HepG2 (cell line): Measurements from ENCODE around the gene CISD2. TPM values are rescaled to one million over a fixed set of nuclear protein-coding genes. Genes with fewer than 3 reads are reported as not detected.
A peak's percentile ranks its signal among the peaks of the same experiment; 100 is the strongest.

Source experiments
- ATF3 ChIP-seq: sonication (generic); formaldehyde crosslinking; IDR thresholded peaks from 2 replicates; pipeline ENCODE4 v1.4.0; 2020; ENCODE audit warnings: missing genetic modification reagents
- HNF1A ChIP-seq, 2 experiments: sonication (generic) in 1 of 2; formaldehyde crosslinking in 1 of 2; IDR thresholded peaks; 2 replicates each; pipeline versions ENCODE4 v1.4.0 to v1.6.1; 2016 to 2020; ENCODE audit warnings: borderline replicate concordance in 1 of 2, low read depth in 1 of 2, mild to moderate bottlenecking in 1 of 2, missing genetic modification reagents in 1 of 2
- IKZF4 ChIP-seq: sonication (generic); formaldehyde crosslinking; IDR thresholded peaks from 2 replicates; pipeline ENCODE4 v1.5.1; 2020; ENCODE audit warnings: borderline replicate concordance, mild to moderate bottlenecking, low read depth, missing genetic modification reagents; ENCODE audit errors: not compliant biosample characterization
- KDM1A ChIP-seq: IDR thresholded peaks from 2 replicates; pipeline ENCODE4 v1.6.1; 2016; ENCODE audit warnings: missing compliant biosample characterization
- MXD4 ChIP-seq: IDR thresholded peaks from 2 replicates; pipeline ENCODE4 v1.6.1; 2016; ENCODE audit warnings: mild to moderate bottlenecking, missing biosample characterization, missing genetic modification reagents
- NKX3-1 ChIP-seq: sonication (generic); formaldehyde crosslinking; IDR thresholded peaks from 2 replicates; pipeline ENCODE4 v1.5.0; 2020; ENCODE audit warnings: missing genetic modification reagents
- NR2F1 ChIP-seq, 2 experiments: fragments of 450-650 bp in 1 of 2; formaldehyde crosslinking in 1 of 2; IDR thresholded peaks; 2 replicates each; pipeline versions ENCODE4 v1.5.0 to v1.6.1; 2016 to 2020; ENCODE audit warnings: mild to moderate bottlenecking in 1 of 2, missing compliant biosample characterization in 1 of 2, missing genetic modification reagents in 1 of 2, moderate library complexity in 1 of 2
- SRF ChIP-seq: IDR thresholded peaks from 2 replicates; pipeline ENCODE4 v1.6.1; 2011; ENCODE audit warnings: mild to moderate bottlenecking, low read depth, low read length, moderate library complexity
- TERF1 ChIP-seq: sonication (generic); formaldehyde crosslinking; IDR thresholded peaks from 2 replicates; pipeline ENCODE4 v1.8.0; 2022; ENCODE audit warnings: mild to moderate bottlenecking, missing genetic modification reagents, moderate library complexity
- TOE1 ChIP-seq: sonication (generic); formaldehyde crosslinking; IDR thresholded peaks from 2 replicates; pipeline ENCODE4 v1.4.0; 2020; ENCODE audit warnings: mild to moderate bottlenecking, missing genetic modification reagents
- ZGPAT ChIP-seq: IDR thresholded peaks from 2 replicates; pipeline ENCODE4 v1.6.1; 2016; ENCODE audit warnings: mild to moderate bottlenecking
- ZNF180 ChIP-seq: sonication (generic); formaldehyde crosslinking; IDR thresholded peaks from 2 replicates; pipeline ENCODE4 v1.4.0; 2020; ENCODE audit warnings: low read depth, missing genetic modification reagents, borderline replicate concordance
- ZNF20 ChIP-seq: sonication (generic); formaldehyde crosslinking; IDR thresholded peaks from 2 replicates; pipeline ENCODE4 v1.4.0; 2020; ENCODE audit warnings: mild to moderate bottlenecking, moderate library complexity, missing genetic modification reagents
- ZNF350 ChIP-seq: sonication (generic); formaldehyde crosslinking; IDR thresholded peaks from 2 replicates; pipeline ENCODE4 v1.4.0; 2020; ENCODE audit warnings: mild to moderate bottlenecking, low read depth, missing genetic modification reagents, borderline replicate concordance
- ZNF607 ChIP-seq: sonication (generic); formaldehyde crosslinking; IDR thresholded peaks from 2 replicates; pipeline ENCODE4 v1.5.1; 2020; ENCODE audit warnings: missing genetic modification reagents, mild to moderate bottlenecking, borderline replicate concordance
- ZNF710 ChIP-seq: sonication (generic); formaldehyde crosslinking; IDR thresholded peaks from 2 replicates; pipeline ENCODE4 v1.5.0; 2020; ENCODE audit warnings: mild to moderate bottlenecking, missing genetic modification reagents, borderline replicate concordance
- polyA plus RNA-seq, 8 experiments: library from polyadenylated mRNA; depleted of rRNA in 3 of 8; stranded (reverse) in 7 of 8; unstranded in 1 of 8; fragments of >200 nt; fragmentation: Illumina TruSeq in 4 of 8; extraction: Trizol in 4 of 8; gene quantifications; 2 replicates each; pipeline versions ENCODE4 v1.2.1 to v1.2.3, GENCODE V29; 2011 to 2016; ENCODE audit warnings: low read depth in 4 of 8, missing spikeins in 1 of 8, mixed read lengths in 1 of 8; ENCODE audit not compliant: insufficient read depth in 1 of 8
- total RNA-seq, 5 experiments: library from RNA; depleted of rRNA; stranded (reverse); fragments of >200 nt; fragmentation: Illumina TruSeq; extraction: Trizol; gene quantifications; 2 replicates each; pipeline ENCODE4 v1.2.3, GENCODE V29; 2016; ENCODE audit warnings: low read depth in 1 of 5

CISD2 gene
- total and polyA plus RNA-seq, 2 of the 13 experiments (the other 11 are each of a cell fraction or from before 2014, with no cell fraction given), result 24.5 to 37.7 TPM

- TF ChIP-seq ZNF710 (CRISPR knock-in tag), result peak; percentile 77; the same call in 1 of the 2 replicates
- TF ChIP-seq NR2F1 (CRISPR knock-in tag; IDR thresholded peaks at IDR 0.05), result 0 out of 4 replicates have a peak, but pooled peaks of 1 of the 2 experiments have one; percentile 7
- peak; percentile 51; the same call in 1 of the 2 replicates for TF ChIP-seq ZNF607 (CRISPR knock-in tag)
- no peak for TF ChIP-seq TOE1 (CRISPR knock-in tag)
- TF ChIP-seq TERF1 (CRISPR knock-in tag), result no peak
- TF ChIP-seq ATF3 (CRISPR knock-in tag), result no peak
- peak; percentile 77; the same call in 1 of the 2 replicates for TF ChIP-seq ZNF20 (CRISPR knock-in tag)
- TF ChIP-seq IKZF4 (CRISPR knock-in tag), result peak; percentile 9
- no peak; the same call in 1 of the 2 replicates for TF ChIP-seq HNF1A (IDR thresholded peaks at IDR 0.05; ENCODE audit: low read depth)
- TF ChIP-seq HNF1A (CRISPR knock-in tag; IDR thresholded peaks at IDR 0.05; ENCODE audit: borderline replicate concordance), result peak; percentile 38; the same call in 1 of the 2 replicates
- TF ChIP-seq KDM1A (CRISPR knock-in tag), result no peak
- TF ChIP-seq ZNF180 (CRISPR knock-in tag), result 0 out of 2 replicates have a peak, but pooled peaks have one; percentile 20
- no peak; the same call in 1 of the 2 replicates for TF ChIP-seq ZNF350
- TF ChIP-seq SRF, result peak; percentile 21; the same call in 1 of the 2 replicates
- TF ChIP-seq MXD4 (CRISPR knock-in tag), result peak; percentile 66; the same call in 1 of the 2 replicates
- 0 out of 2 replicates have a peak, but pooled peaks have one; percentile 10 for TF ChIP-seq NKX3-1
- peak; percentile 60; the same call in 1 of the 2 replicates for TF ChIP-seq ZGPAT (CRISPR knock-in tag)
Measured at GRCh38 chr4:102827674-102828496, 40.9 kb upstream of the CISD2 start (continued).
